PC-3 (cell line): ENCODE data around the gene HCN3. TPM values are rescaled to one million over a fixed set of nuclear protein-coding genes. Genes with fewer than 3 reads are reported as not detected.

Experiments
- ATAC-seq: fragments of 200-7000 bp; cut with Tn5 transposase; 2 replicates; pipeline ENCODE4 v1.9.1; 2020; ENCODE audit warnings: mild to moderate bottlenecking, moderate library complexity
- BruUV-seq: library from RNA; stranded (reverse); fragments of 400-500 nt; replicated peaks from 2 replicates; lab custom pipeline; 2021; lab: Mats Ljungman, UMichigan
- CTCF ChIA-PET: fragments of 300-600 bp; sonication (Branson Sonifier 250); formaldehyde crosslinking; loops from one replicate; lab custom pipeline; 2022; ENCODE audit warnings: antibody characterized with exemption; lab: Charles Lee
- POLR2A ChIA-PET: fragments of 300-600 bp; sonication (Branson Sonifier 250); formaldehyde crosslinking; loops from one replicate; lab custom pipeline; 2022; ENCODE audit warnings: antibody characterized with exemption; ENCODE audit not compliant: unreplicated experiment; lab: Charles Lee
- DNase-seq: peaks from one replicate; pipeline ENCODE4 v3.0.0-alpha.2; 2015
- H2AFZ ChIP-seq: fragments of 300-600 bp; sonication (generic); 2 replicates; pipeline ENCODE4 v1.6.0; 2016; ENCODE audit warnings: antibody characterized with exemption, low read length
- H3F3A ChIP-seq: fragments of 300-600 bp; sonication (generic); one replicate; pipeline ENCODE4 v1.6.0; 2017; ENCODE audit warnings: antibody characterized with exemption, low read length, control low read depth, mild to moderate bottlenecking; ENCODE audit not compliant: unreplicated experiment
- H3K27ac ChIP-seq: fragments of 300-600 bp; sonication (generic); 2 replicates; pipeline ENCODE4 v1.5.1; 2016; ENCODE audit warnings: mild to moderate bottlenecking, low read length
- H3K27me3 ChIP-seq: fragments of 300-600 bp; sonication (generic); 2 replicates; pipeline ENCODE4 v1.6.1; 2016; ENCODE audit warnings: low read length, mixed read lengths
- H3K36me3 ChIP-seq: fragments of 300-600 bp; sonication (generic); 2 replicates; pipeline ENCODE4 v1.6.1; 2016; ENCODE audit warnings: low read depth, mixed run types, low read length, mixed read lengths
- H3K4me1 ChIP-seq: fragments of 300-600 bp; sonication (generic); 2 replicates; pipeline ENCODE4 v1.5.1; 2016; ENCODE audit warnings: low read length; ENCODE audit not compliant: insufficient read depth
- H3K4me2 ChIP-seq: fragments of 300-600 bp; sonication (generic); 2 replicates; pipeline ENCODE4 v1.6.0; 2016; ENCODE audit warnings: low read length
- H3K4me3 ChIP-seq: fragments of 300-600 bp; sonication (generic); 2 replicates; pipeline ENCODE4 v1.5.1; 2016; ENCODE audit warnings: mild to moderate bottlenecking, low read length, mixed read lengths
- H3K79me2 ChIP-seq: fragments of 300-600 bp; sonication (generic); 2 replicates; pipeline ENCODE4 v1.6.1; 2017; ENCODE audit warnings: low read length, mixed read lengths
- H3K9ac ChIP-seq: fragments of 300-600 bp; sonication (generic); 2 replicates; pipeline ENCODE4 v1.6.0; 2016; ENCODE audit warnings: mild to moderate bottlenecking, low read length
- H3K9me2 ChIP-seq: fragments of 300-600 bp; sonication (generic); replicated peaks from 2 replicates; pipeline ENCODE4 v1.6.1; 2016; ENCODE audit warnings: mixed run types, low read length, mixed read lengths
- H3K9me3 ChIP-seq: fragments of 300-600 bp; sonication (generic); 2 replicates; pipeline ENCODE4 v1.6.1; 2016; ENCODE audit warnings: low read length, mixed read lengths
- H4K20me1 ChIP-seq: fragments of 300-600 bp; sonication (generic); 2 replicates; pipeline ENCODE4 v1.6.1; 2016; ENCODE audit warnings: low read length, mixed read lengths
- EZH2 ChIP-seq: fragments of 300-600 bp; sonication (generic); IDR thresholded peaks from one replicate; pipeline ENCODE4 v1.6.1; 2017; ENCODE audit warnings: antibody characterized with exemption, mild to moderate bottlenecking, low read length; ENCODE audit not compliant: unreplicated experiment
- EZH2phosphoT487 ChIP-seq: fragments of 300-600 bp; sonication (generic); IDR thresholded peaks from 2 replicates; pipeline ENCODE4 v1.6.1; 2018; ENCODE audit warnings: mild to moderate bottlenecking, antibody characterized with exemption, low read length, borderline replicate concordance
- intact Hi-C: fragments of 100-400 bp; cut with micrococcal nuclease; formaldehyde crosslinking; loops from 2 replicates; pipeline ENCODE4 v1.9.0; 2023
- total RNA-seq: library from RNA; depleted of rRNA; stranded (reverse); fragments of >200 nt; gene quantifications from 2 replicates; pipeline ENCODE4 v1.2.3, GENCODE V29; 2014
- TF ChIP-seq, protein P1 (sequence below): fragments of 300-600 bp; sonication (generic); conservative IDR thresholded peaks from 2 replicates; pipeline ENCODE4 v1.5.1; 2017; ENCODE audit warnings: antibody characterized with exemption, low read depth, mild to moderate bottlenecking, low read length

Gene HCN3
- total RNA-seq, 1 experiment from 2014 or later = 1.9 TPM

DNA sequence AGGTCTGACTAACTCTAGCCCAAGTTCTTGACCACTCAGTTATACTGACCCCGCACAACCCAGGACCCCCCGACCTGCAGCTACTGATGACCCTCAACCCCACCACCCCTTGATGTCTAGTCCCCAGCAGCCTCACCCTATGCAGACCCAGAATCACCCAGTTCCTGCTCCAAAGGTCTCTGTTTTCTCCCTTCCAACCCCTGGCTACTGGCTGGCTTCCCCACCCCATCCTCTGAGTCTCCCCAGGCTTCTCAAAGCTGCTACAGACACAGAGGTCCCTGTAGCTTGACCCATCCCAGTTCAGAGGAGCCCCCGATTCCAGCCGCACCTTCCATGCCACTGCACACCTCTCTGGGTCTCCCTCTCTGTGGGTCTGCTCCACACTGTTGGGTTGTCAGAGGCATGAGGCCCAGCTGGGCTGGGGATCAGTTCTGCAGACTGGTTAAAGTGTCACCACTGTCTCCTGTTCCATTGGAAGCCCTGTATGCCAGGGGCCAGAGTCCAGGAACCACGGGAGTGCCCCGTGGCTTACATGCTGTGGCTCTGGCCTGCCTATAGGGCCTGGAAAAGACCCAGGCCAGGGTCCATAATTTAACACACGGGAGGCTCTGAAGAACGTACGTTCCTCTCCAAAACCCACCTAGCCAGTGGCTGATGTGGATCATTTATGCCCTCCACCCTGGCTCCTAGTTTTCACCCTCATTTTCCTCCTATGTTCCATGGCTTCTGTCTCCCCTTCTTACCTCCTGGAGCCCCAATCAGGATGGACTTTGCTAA lies 23.5 kb downstream of the HCN3 start:
- POLR2A ChIA-PET = no interaction called here
- Histone ChIP-seq H3K79me2 (no peaks in the 10 kb centered on the region), H3K4me2 (no peak overlapping the region), H3F3A (no peaks in the 10 kb centered on the region), H3K9ac (no peak overlapping the region), H4K20me1 (no peaks in the 10 kb centered on the region), H3K36me3 (no peaks in the 10 kb centered on the region), H3K9me2 (no peaks in the 10 kb centered on the region), H3K9me3 (no peaks in the 10 kb centered on the region), H3K4me3 (no peak overlapping the region), H3K27me3 (no peaks in the 10 kb centered on the region), H3K27ac (no peak overlapping the region), H2AFZ (no peak overlapping the region), H3K4me1 (peaks cover under 1% of the 10 kb centered on the region; the same call in 1 of the 2 replicates)
- CTCF ChIA-PET = interaction anchor here (0.6 kb wide), 1 partner anchor 177 kb away, joined by 3 read pairs; no protein-coding TSS in a partner anchor
- intact Hi-C loops = no loop called here
- no peak for ATAC-seq
- DNase-seq = no peak
- TF ChIP-seq EZH2 (no peak), EZH2phosphoT487 (no peak)
- TF ChIP-seq, protein P1, sequence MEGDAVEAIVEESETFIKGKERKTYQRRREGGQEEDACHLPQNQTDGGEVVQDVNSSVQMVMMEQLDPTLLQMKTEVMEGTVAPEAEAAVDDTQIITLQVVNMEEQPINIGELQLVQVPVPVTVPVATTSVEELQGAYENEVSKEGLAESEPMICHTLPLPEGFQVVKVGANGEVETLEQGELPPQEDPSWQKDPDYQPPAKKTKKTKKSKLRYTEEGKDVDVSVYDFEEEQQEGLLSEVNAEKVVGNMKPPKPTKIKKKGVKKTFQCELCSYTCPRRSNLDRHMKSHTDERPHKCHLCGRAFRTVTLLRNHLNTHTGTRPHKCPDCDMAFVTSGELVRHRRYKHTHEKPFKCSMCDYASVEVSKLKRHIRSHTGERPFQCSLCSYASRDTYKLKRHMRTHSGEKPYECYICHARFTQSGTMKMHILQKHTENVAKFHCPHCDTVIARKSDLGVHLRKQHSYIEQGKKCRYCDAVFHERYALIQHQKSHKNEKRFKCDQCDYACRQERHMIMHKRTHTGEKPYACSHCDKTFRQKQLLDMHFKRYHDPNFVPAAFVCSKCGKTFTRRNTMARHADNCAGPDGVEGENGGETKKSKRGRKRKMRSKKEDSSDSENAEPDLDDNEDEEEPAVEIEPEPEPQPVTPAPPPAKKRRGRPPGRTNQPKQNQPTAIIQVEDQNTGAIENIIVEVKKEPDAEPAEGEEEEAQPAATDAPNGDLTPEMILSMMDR = no peak
- no TSS peak for BruUV-seq

DNA sequence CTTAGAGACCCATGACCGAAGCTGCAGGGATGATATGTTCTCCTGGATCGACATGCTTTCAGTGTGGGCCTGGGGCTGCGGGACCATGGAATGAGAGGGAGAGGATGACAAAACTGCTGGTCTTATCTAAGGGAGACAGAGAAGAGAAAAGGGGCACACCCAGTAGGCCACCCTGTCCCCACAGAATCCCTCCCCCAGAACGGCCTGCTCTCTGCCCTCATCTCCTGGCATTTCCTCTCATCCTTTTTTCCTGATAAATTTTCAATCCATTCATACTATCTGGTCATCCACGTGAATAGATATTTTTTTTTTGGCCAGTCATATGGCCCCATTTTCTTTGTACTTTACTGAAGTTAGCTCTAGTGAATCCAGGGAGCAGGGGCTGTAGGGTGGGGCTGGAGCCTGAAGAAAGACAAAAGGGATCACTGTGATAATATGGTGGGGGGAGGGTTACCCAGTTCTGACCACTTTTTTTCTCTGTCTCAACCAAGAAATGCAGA lies 24.1 kb downstream of the HCN3 start, which contains the start of gene PKLR:
Gene PKLR (minus strand): TSS at position 97 of the 500 bp plus-strand sequence. CDS start 43 bp downstream, at position 54.
- intact Hi-C loops = no loop called here
- BruUV-seq = no TSS peak
- H3K27me3 ChIP-seq = no peaks in the 10 kb centered on the region
- H3K9me2 ChIP-seq = no peaks in the 10 kb centered on the region
- no peaks in the 10 kb centered on the region for H3K79me2 ChIP-seq
- no peaks in the 10 kb centered on the region for H3K36me3 ChIP-seq
- ATAC-seq = no peak
- DNase-seq = no peak
- ChIA-PET CTCF (no interaction called here), POLR2A (interaction anchor here (0.6 kb wide), 1 partner anchor 401 kb away, joined by 4 read pairs; no protein-coding TSS in a partner anchor)
- H3F3A ChIP-seq = no peaks in the 10 kb centered on the region
- peaks cover 4% of the 10 kb centered on the region; the same call in 1 of the 2 replicates for H3K4me1 ChIP-seq
- H3K27ac ChIP-seq = no peak within 1 kb of the TSS
- H4K20me1 ChIP-seq = no peaks in the 10 kb centered on the region
- H3K4me2 ChIP-seq = no peak within 1 kb of the TSS
- no peaks in the 10 kb centered on the region for H3K9me3 ChIP-seq
- H3K9ac ChIP-seq = no peak within 1 kb of the TSS
- TF ChIP-seq EZH2phosphoT487 (no peak), EZH2 (no peak)
- TF ChIP-seq, protein P1 = no peak
- no peak within 1 kb of the TSS for H2AFZ ChIP-seq
- H3K4me3 ChIP-seq = no peak within 1 kb of the TSS
